IMR-90 (cell line): ENCODE data around the gene EXOC4. TPM values are rescaled to one million over a fixed set of nuclear protein-coding genes. Genes with fewer than 3 reads are reported as not detected.

Experiments used
- ATAC-seq: fragments of 200-7000 bp; cut with Tn5 transposase; 2 replicates; pipeline ENCODE4 v1.9.1; 2020; ENCODE audit warnings: low read depth, mild to moderate bottlenecking, moderate library complexity
- BruUV-seq: library from RNA; stranded (reverse); fragments of 400-500 nt; replicated peaks from 2 replicates; lab custom pipeline; 2021; lab: Mats Ljungman, UMichigan
- CTCF ChIA-PET: fragments of 300-600 bp; formaldehyde crosslinking; extraction: SDS; loops from one replicate; lab custom pipeline; 2021; ENCODE audit warnings: antibody characterized with exemption; lab: Yijun Ruan, JAX
- POLR2A ChIA-PET: fragments of 300-600 bp; sonication (Branson Sonifier 250); formaldehyde crosslinking; loops from one replicate; lab custom pipeline; 2022; ENCODE audit warnings: antibody characterized with exemption; ENCODE audit not compliant: unreplicated experiment; lab: Charles Lee
- DNase-seq: peaks from one replicate; pipeline ENCODE4 v3.0.0; 2013
- H2AFZ ChIP-seq: replicated peaks from 2 replicates; pipeline ENCODE3; 2013; ENCODE audit warnings: low read length, mild to moderate bottlenecking; ENCODE audit not compliant: poor library complexity
- H2AK5ac ChIP-seq: 2 replicates; pipeline ENCODE4 v1.6.1; 2013; ENCODE audit warnings: low read depth, low read length, inconsistent platforms
- H2AK9ac ChIP-seq: replicated peaks from 2 replicates; pipeline ENCODE3; 2013; ENCODE audit warnings: mild to moderate bottlenecking, low read depth, low read length, moderate library complexity; ENCODE audit not compliant: poor library complexity
- H2BK120ac ChIP-seq: 2 replicates; pipeline ENCODE4 v1.6.1; 2013; ENCODE audit warnings: low read depth, low read length, inconsistent platforms
- H2BK15ac ChIP-seq: 3 replicates; pipeline ENCODE4 v1.6.1; 2013; ENCODE audit warnings: low read depth, low read length, inconsistent platforms
- H2BK20ac ChIP-seq: 2 replicates; pipeline ENCODE4 v1.6.1; 2013; ENCODE audit warnings: low read depth, mild to moderate bottlenecking, inconsistent platforms, low read length, moderate library complexity
- H2BK5ac ChIP-seq: 2 replicates; pipeline ENCODE4 v1.6.1; 2013; ENCODE audit warnings: mild to moderate bottlenecking, low read depth, low read length, inconsistent platforms; ENCODE audit not compliant: poor library complexity, severe bottlenecking
- H3K14ac ChIP-seq: replicated peaks from 2 replicates; pipeline ENCODE4 v1.6.1; 2013; ENCODE audit warnings: low read depth, low read length, inconsistent platforms
- H3K18ac ChIP-seq: 2 replicates; pipeline ENCODE4 v1.6.1; 2013; ENCODE audit warnings: low read depth, low read length, control low read depth
- H3K23ac ChIP-seq: 2 replicates; pipeline ENCODE4 v1.6.1; 2013; ENCODE audit warnings: low read depth, low read length, inconsistent platforms
- H3K27ac ChIP-seq: 2 replicates; pipeline ENCODE4 v1.5.1; 2013; ENCODE audit warnings: mild to moderate bottlenecking, control low read depth, low read length; ENCODE audit not compliant: insufficient read depth
- H3K27me3 ChIP-seq: 2 replicates; pipeline ENCODE4 v1.6.1; 2013; ENCODE audit warnings: low read length; ENCODE audit not compliant: control insufficient read depth, insufficient read depth
- H3K36me3 ChIP-seq: 2 replicates; pipeline ENCODE4 v1.6.1; 2013; ENCODE audit warnings: low read length, mixed read lengths; ENCODE audit not compliant: control insufficient read depth, insufficient read depth
- H3K4ac ChIP-seq: 2 replicates; pipeline ENCODE4 v1.6.1; 2013; ENCODE audit warnings: low read depth, low read length, inconsistent platforms
- H3K4me1 ChIP-seq: 2 replicates; pipeline ENCODE4 v1.6.1; 2013; ENCODE audit warnings: low read length, mixed read lengths; ENCODE audit not compliant: control insufficient read depth, insufficient read depth
- H3K4me2 ChIP-seq: 2 replicates; pipeline ENCODE4 v1.6.1; 2013; ENCODE audit warnings: low read depth, mild to moderate bottlenecking, control low read depth, low read length, moderate library complexity
- H3K4me3 ChIP-seq: 2 replicates; pipeline ENCODE4 v1.5.1; 2013; ENCODE audit warnings: low read depth, mild to moderate bottlenecking, control low read depth, low read length, moderate library complexity; ENCODE audit not compliant: insufficient read depth
- H3K56ac ChIP-seq: 2 replicates; pipeline ENCODE4 v1.6.1; 2013; ENCODE audit warnings: low read length, inconsistent platforms; ENCODE audit not compliant: insufficient read depth; ENCODE audit errors: extremely low read depth
- H3K79me1 ChIP-seq, 2 experiments: 2 replicates each; pipeline ENCODE4 v1.6.1; 2013; ENCODE audit warnings: low read length in 2 of 2, inconsistent platforms in 1 of 2, low read depth in 1 of 2
- H3K9ac ChIP-seq: 2 replicates; pipeline ENCODE4 v1.6.1; 2013; ENCODE audit warnings: low read depth, low read length, control low read depth
- H3K9me1 ChIP-seq: 2 replicates; pipeline ENCODE4 v1.6.1; 2013; ENCODE audit warnings: low read length, inconsistent platforms; ENCODE audit not compliant: insufficient read depth
- H3K9me3 ChIP-seq: 2 replicates; pipeline ENCODE4 v1.6.1; 2013; ENCODE audit warnings: low read length; ENCODE audit not compliant: control insufficient read depth, insufficient read depth
- H4K20me1 ChIP-seq: 2 replicates; pipeline ENCODE4 v1.6.1; 2013; ENCODE audit warnings: low read length, inconsistent platforms; ENCODE audit not compliant: insufficient read depth
- H4K5ac ChIP-seq: 2 replicates; pipeline ENCODE4 v1.6.1; 2013; ENCODE audit warnings: mild to moderate bottlenecking, low read depth, low read length, control low read depth
- H4K8ac ChIP-seq, 2 experiments: 2 replicates each; pipeline ENCODE4 v1.6.1; 2013; ENCODE audit warnings: low read depth in 2 of 2, low read length in 2 of 2, control low read depth in 1 of 2, inconsistent platforms in 1 of 2
- H4K91ac ChIP-seq: 2 replicates; pipeline ENCODE4 v1.6.1; 2013; ENCODE audit warnings: low read depth, low read length, inconsistent platforms; ENCODE audit not compliant: insufficient read depth
- CEBPB ChIP-seq: IDR thresholded peaks from 2 replicates; pipeline ENCODE4 v1.6.1; 2012; ENCODE audit warnings: low read depth, low read length, improper control_type of control experiment
- CHD1 ChIP-seq: IDR thresholded peaks from 2 replicates; pipeline ENCODE4 v1.6.1; 2012; ENCODE audit warnings: low read depth, low read length, improper control_type of control experiment
- ELK1 ChIP-seq: fragments of 150-350 bp; IDR thresholded peaks from 2 replicates; pipeline ENCODE4 v1.6.1; 2016; ENCODE audit warnings: low read depth, mild to moderate bottlenecking, low read length, moderate library complexity, borderline replicate concordance
- MAFK ChIP-seq: IDR thresholded peaks from 2 replicates; pipeline ENCODE4 v1.6.1; 2012; ENCODE audit warnings: low read depth, low read length, improper control_type of control experiment
- MXI1 ChIP-seq: IDR thresholded peaks from 2 replicates; pipeline ENCODE4 v1.6.1; 2012; ENCODE audit warnings: low read depth, mild to moderate bottlenecking, low read length, moderate library complexity, borderline replicate concordance
- NFE2L2 ChIP-seq: fragments of 150-350 bp; IDR thresholded peaks from 2 replicates; pipeline ENCODE4 v1.6.1; 2016; ENCODE audit warnings: low read depth, mild to moderate bottlenecking, low read length
- POLR2A ChIP-seq: IDR thresholded peaks from 2 replicates; pipeline ENCODE4 v1.6.1; 2012; ENCODE audit warnings: mild to moderate bottlenecking, low read depth, low read length
- RAD21 ChIP-seq: IDR thresholded peaks from 2 replicates; pipeline ENCODE4 v1.6.1; 2012; ENCODE audit warnings: low read length, improper control_type of control experiment
- RCOR1 ChIP-seq: IDR thresholded peaks from 2 replicates; pipeline ENCODE4 v1.6.1; 2012; ENCODE audit warnings: mild to moderate bottlenecking, low read length, improper control_type of control experiment; ENCODE audit not compliant: insufficient replicate concordance
- RFX5 ChIP-seq: IDR thresholded peaks from 2 replicates; pipeline ENCODE4 v1.8.0; 2012; ENCODE audit warnings: low read depth, mild to moderate bottlenecking, low read length, moderate library complexity
- SMC3 ChIP-seq: fragments of 150-350 bp; IDR thresholded peaks from 2 replicates; pipeline ENCODE4 v1.6.1; 2016; ENCODE audit warnings: low read depth, mild to moderate bottlenecking, antibody characterized with exemption, low read length, moderate library complexity
- WGBS, 2 experiments: methylation state at CpG; one replicate each; pipeline versions ENCODE4 v1.1.5 to v1.1.7; 2013; ENCODE audit warnings: missing lambda C conversion rate in 2 of 2; ENCODE audit not compliant: insufficient read length in 1 of 2; ENCODE audit errors: extremely low coverage in 2 of 2; 5-methylcytosine and 5-hydroxymethylcytosine counted together
- dilution Hi-C: fragments of 300-500 bp; cut with HindIII; formaldehyde crosslinking; loops from one replicate; pipeline ENCODE4 v1.14.3; 2018; ENCODE audit warnings: low sequenced_read_pairs; ENCODE audit not compliant: unreplicated experiment
- in situ Hi-C: fragments of 300-500 bp; cut with MboI; formaldehyde crosslinking; loops from 3 replicates; pipeline ENCODE4 v1.14.3; 2019; ENCODE audit warnings: low sequenced_read_pairs, inconsistent platforms, mixed read lengths
- intact Hi-C: fragments of 100-400 bp; cut with micrococcal nuclease; formaldehyde crosslinking; loops from 2 replicates; pipeline ENCODE4 v1.10.0; 2022
- polyA plus RNA-seq, 3 experiments: library from polyadenylated mRNA; depleted of rRNA; stranded (reverse); fragments of >200 nt; gene quantifications; 2 replicates each; pipeline ENCODE4 v1.2.3, GENCODE V29; 2012; ENCODE audit warnings: low replicate concordance in 1 of 3
- total RNA-seq: library from RNA; depleted of rRNA; stranded (reverse); fragments of >200 nt; gene quantifications from 2 replicates; pipeline ENCODE4 v1.2.3, GENCODE V29; 2012
- TF ChIP-seq, protein P1 (sequence below): conservative IDR thresholded peaks from 2 replicates; pipeline ENCODE4 v1.5.1; 2012; ENCODE audit warnings: mild to moderate bottlenecking, low read depth, low read length, improper control_type of control experiment

Gene EXOC4
- total and polyA plus RNA-seq, 2 of the 4 experiments (the other 2 are of a cell fraction), result 25.4 to 94.6 TPM

- Histone ChIP-seq H2BK5ac (no peak overlapping the region), H3K36me3 (no peaks in the 10 kb centered on the region), H2BK120ac (no peak overlapping the region), H3K79me1 (no peaks in the 10 kb centered on the region; a peak in 1 of 4 replicates), H2AK5ac (no peak overlapping the region), H3K4me3 (no peak overlapping the region), H3K4me1 (no peaks in the 10 kb centered on the region), H2BK20ac (no peak overlapping the region), H3K9me3 (no peaks in the 10 kb centered on the region), H4K5ac (no peak overlapping the region), H3K56ac (no peak overlapping the region), H2BK15ac (no peak overlapping the region), H3K9me1 (no peaks in the 10 kb centered on the region), H3K27ac (no peak overlapping the region), H3K4ac (no peak overlapping the region), H3K27me3 (no peaks in the 10 kb centered on the region), H4K91ac (no peak overlapping the region), H2AK9ac (no peak overlapping the region), H4K20me1 (no peaks in the 10 kb centered on the region), H3K18ac (no peak overlapping the region), H4K8ac (no peak overlapping the region), H3K23ac (no peak overlapping the region), H2AFZ (no peak overlapping the region), H3K4me2 (no peak overlapping the region), H3K9ac (no peak overlapping the region), H3K14ac (no peak overlapping the region)
- TF ChIP-seq, protein P1, sequence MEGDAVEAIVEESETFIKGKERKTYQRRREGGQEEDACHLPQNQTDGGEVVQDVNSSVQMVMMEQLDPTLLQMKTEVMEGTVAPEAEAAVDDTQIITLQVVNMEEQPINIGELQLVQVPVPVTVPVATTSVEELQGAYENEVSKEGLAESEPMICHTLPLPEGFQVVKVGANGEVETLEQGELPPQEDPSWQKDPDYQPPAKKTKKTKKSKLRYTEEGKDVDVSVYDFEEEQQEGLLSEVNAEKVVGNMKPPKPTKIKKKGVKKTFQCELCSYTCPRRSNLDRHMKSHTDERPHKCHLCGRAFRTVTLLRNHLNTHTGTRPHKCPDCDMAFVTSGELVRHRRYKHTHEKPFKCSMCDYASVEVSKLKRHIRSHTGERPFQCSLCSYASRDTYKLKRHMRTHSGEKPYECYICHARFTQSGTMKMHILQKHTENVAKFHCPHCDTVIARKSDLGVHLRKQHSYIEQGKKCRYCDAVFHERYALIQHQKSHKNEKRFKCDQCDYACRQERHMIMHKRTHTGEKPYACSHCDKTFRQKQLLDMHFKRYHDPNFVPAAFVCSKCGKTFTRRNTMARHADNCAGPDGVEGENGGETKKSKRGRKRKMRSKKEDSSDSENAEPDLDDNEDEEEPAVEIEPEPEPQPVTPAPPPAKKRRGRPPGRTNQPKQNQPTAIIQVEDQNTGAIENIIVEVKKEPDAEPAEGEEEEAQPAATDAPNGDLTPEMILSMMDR, result no peak
- no peak for TF ChIP-seq RCOR1
- TF ChIP-seq SMC3, result no peak
- no peak for TF ChIP-seq MAFK
- no peak for TF ChIP-seq POLR2A
- TF ChIP-seq RAD21, result no peak
- TF ChIP-seq RFX5, result no peak
- no peak for TF ChIP-seq MXI1
- no peak for TF ChIP-seq CHD1
- no peak for TF ChIP-seq NFE2L2
- no peak for TF ChIP-seq CEBPB
- no peak for TF ChIP-seq ELK1
- intact Hi-C loops (no loop called here), dilution Hi-C loops (no loop called here), in situ Hi-C loops (no loop called here)
- WGBS, 2 experiments, result no CpG with 5 or more reads among the region's 2 CpGs
- DNase-seq, result no peak
- ChIA-PET POLR2A (no interaction called here), CTCF (interaction anchor here (1.2 kb wide), 1 partner anchor 15 kb away, joined by 3 read pairs; no protein-coding TSS in a partner anchor)
- ATAC-seq, result no peak
- BruUV-seq, result no TSS peak
Observed at GRCh38 chr7:133683182-133683454, 430.2 kb downstream of the EXOC4 start.
